Measurements from ENCODE around the gene RSRP1.
"Not testable (repeated sequence)": the region's sequence is repeated elsewhere in the genome, so short reads cannot be mapped to it uniquely, and the experiment has no call there.

Gene RSRP1

GRCh38 chr1:25267288-25268142 lies 20.3 kb upstream of the RSRP1 start:
- peak overlapping the region; percentile 58 for H3K4me3 ChIP-seq (ENCODE audit: low read depth, low read length)
- DNase-seq (ENCODE audit: low read depth) = peak; percentile 91

GRCh38 chr1:25266554-25267287 lies 19.5 kb upstream of the RSRP1 start:
- DNase-seq (ENCODE audit: low read depth) = peak; percentile 56
- peak overlapping the region; percentile 78 for H3K4me3 ChIP-seq (ENCODE audit: low read depth, low read length)

DNA sequence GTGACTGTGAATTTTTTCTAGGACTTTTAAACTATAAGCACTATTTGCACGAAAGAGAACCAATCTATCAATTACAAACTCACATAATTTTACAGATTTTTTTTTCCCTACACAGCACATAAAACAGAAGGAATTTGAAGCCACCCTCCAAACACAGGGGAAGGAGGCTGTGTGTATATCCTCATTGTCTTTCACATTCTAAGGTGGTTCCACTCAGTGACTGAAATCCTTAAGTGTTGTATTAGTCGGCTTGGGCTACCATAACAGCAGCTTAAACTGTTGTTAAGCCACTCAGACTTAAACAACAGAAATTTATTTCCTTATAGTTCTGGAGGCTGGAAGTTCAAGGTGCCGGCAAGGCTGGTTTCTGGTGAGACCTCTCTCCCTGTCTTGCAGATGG lies 13.1 kb upstream of the RSRP1 start:
- DNase-seq (ENCODE audit: low read depth); H3K4me3 ChIP-seq (ENCODE audit: low read depth, low read length): not testable (repeated sequence)

DNA sequence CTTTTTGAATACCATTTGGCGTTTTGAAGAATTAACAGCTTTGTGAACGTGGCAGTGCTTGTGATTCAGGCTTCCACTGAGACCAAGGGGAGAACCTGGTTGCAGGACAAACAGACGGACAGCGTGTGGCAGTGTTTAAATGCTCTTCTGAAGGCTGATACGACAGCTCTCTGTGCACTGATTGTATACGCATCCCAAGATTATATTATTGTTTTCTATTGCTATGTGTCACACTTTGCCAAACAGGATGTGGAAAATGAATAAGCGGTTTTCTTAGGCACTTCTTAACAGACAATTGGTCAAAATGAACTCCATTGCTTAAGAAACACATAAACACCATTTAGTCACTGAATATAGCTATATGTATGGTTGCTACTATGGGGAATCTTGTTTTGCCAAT lies 12.6 kb upstream of the RSRP1 start:
- H3K4me3 ChIP-seq (ENCODE audit: low read depth, low read length); DNase-seq (ENCODE audit: low read depth): not testable (repeated sequence)

DNA sequence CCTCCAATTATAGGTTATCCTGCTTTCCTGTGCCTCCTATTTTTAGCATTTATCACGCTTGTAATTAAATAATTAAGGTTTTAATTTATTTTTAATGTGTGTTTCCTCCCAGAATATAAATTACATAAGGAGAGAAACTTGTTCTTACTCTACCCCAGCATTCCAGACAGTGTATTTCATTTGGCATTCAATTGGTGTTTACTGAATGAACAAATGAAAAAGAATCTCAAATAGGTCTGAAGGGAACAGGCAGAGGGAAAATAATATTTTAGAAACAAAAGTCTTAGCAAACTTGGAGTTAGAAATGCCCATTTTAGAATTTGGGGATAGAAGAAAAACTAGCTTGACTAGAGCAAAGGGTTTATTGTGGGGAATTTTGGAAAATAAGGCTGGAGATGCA lies 9.9 kb upstream of the RSRP1 start:
- no peak for DNase-seq (ENCODE audit: low read depth)
- H3K4me3 ChIP-seq (ENCODE audit: low read depth, low read length) = no peak overlapping the region
- TF ChIP-seq, protein P1, sequence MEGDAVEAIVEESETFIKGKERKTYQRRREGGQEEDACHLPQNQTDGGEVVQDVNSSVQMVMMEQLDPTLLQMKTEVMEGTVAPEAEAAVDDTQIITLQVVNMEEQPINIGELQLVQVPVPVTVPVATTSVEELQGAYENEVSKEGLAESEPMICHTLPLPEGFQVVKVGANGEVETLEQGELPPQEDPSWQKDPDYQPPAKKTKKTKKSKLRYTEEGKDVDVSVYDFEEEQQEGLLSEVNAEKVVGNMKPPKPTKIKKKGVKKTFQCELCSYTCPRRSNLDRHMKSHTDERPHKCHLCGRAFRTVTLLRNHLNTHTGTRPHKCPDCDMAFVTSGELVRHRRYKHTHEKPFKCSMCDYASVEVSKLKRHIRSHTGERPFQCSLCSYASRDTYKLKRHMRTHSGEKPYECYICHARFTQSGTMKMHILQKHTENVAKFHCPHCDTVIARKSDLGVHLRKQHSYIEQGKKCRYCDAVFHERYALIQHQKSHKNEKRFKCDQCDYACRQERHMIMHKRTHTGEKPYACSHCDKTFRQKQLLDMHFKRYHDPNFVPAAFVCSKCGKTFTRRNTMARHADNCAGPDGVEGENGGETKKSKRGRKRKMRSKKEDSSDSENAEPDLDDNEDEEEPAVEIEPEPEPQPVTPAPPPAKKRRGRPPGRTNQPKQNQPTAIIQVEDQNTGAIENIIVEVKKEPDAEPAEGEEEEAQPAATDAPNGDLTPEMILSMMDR (IDR thresholded peaks at IDR 0.05; ENCODE audit: insufficient read depth, low read depth, low read length, missing control alignments) = no peak

DNA sequence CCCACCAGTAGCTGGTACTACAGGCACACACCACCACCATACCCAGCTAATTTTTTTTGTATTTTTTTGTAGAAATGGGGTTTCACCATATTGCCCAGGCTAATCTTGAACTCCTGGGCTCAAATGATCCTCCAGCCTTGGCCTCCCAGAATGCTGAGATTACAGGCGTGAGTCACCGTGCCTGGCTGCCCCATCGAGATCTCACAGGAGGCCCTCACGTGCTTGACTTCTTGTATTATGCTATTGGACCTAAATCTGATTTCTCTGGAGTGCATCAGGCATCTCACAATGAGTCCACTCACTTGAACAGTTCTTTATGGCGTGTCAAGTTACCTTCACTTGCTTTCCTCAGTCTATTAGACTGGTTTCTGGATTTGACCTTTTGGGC lies 9.3 kb upstream of the RSRP1 start:
- no peak overlapping the region for H3K4me3 ChIP-seq (ENCODE audit: low read depth, low read length)
- TF ChIP-seq, protein P1 (IDR thresholded peaks at IDR 0.05; ENCODE audit: insufficient read depth, low read depth, low read length, missing control alignments) = no peak
- no peak for DNase-seq (ENCODE audit: low read depth)

DNA sequence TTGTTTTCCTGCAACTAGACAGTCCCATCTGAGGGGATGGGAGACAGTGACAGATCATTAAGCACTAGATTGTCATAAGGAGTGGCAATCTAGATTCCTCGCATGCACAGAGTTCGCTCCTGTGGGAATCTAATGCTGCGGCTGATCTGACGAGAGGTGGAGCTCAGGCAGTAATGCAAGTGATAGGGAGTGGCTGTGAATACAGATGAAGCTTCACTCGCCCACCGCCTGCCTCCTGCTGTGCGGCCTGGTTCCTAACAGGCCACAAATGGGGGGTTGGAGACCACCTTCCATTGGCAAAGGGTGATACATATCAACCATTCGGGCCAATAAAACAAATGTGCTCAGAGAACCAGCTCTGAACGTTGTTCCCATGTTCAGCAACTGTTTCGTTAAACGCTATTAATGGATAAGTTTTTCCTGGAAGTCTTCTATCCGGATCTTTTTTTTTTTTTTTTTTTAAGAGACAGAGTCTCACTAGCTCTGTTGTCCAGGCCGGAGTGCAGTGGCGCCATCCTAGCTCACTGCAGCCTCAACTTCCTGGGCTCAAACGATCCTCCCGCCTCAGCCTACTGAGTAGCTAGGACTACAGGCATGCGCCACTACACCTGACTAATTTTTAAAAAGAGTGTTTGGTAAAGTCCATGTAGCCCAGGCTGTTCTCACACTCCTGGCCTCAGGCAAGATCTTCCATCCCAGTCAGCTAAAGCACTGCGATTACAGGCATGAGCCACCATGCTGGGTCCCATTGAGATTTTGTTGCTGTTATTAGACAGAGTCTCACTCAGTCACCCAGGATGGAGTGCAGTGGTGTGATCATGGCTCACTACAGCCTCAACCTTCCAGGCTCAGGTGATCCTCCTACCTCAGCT lies 8.7 kb upstream of the RSRP1 start:
- no peak overlapping the region for H3K4me3 ChIP-seq (ENCODE audit: low read depth, low read length)
- DNase-seq (ENCODE audit: low read depth) = no peak
- TF ChIP-seq, protein P1 (IDR thresholded peaks at IDR 0.05; ENCODE audit: insufficient read depth, low read depth, low read length, missing control alignments) = no peak

DNA sequence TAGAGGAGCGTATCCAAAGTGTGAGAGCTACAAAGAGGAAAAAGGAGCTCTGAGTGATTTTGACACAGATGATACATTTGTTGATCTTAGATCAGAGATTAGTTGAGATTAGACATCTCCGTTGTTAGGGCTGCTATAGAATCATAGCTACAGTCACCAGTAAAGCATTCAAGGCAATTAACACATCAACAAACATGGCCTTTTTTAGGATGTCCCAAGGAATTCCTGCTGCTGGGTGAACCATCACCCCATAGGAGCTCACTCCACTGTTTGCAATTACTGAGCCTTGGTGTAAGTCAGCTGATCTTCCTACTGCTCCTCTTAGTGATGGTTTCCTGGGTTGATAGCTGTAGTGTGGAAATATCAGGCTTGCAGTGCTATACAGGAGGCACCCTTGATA lies 6.7 kb upstream of the RSRP1 start:
- TF ChIP-seq, protein P1 (IDR thresholded peaks at IDR 0.05; ENCODE audit: insufficient read depth, low read depth, low read length, missing control alignments) = no peak
- H3K4me3 ChIP-seq (ENCODE audit: low read depth, low read length) = no peak overlapping the region
- no peak for DNase-seq (ENCODE audit: low read depth)

Data from GM12865 (cell line).